ENCODE results near the gene WASHC2C.
"Not testable (repeated sequence)": the region's sequence is repeated elsewhere in the genome, so short reads cannot be mapped to it uniquely, and the experiment has no call there.

The WASHC2C gene

DNA sequence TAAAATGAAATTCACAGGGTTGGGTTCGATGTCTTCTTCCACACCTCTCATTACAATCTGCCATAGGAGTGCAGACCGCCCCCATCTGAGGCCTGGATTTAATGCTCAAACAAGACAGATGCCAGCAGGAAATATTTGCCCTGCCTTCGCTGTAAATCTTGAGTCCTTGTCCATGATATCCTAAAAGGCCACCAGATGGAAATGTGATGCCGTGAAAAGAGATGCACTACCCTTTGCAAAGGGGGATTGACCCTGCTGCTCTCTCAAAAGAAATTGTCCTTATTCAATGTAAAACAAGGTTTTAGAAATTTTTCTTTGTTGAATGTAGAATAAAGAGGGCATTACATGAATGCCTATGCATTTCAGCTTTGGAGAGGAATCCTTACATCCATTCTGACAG, 82.8 kb downstream of the WASHC2C start:
- Histone ChIP-seq H3K36me3 (ENCODE audit: low read length) (no peaks in the 10 kb centered on the region), H3K9me2 (replicated peaks; ENCODE audit: insufficient read depth, low read length) (no peaks in the 10 kb centered on the region), H3K4me2 (ENCODE audit: low read depth, low read length, poor library complexity, severe bottlenecking) (no peak overlapping the region)

DNA sequence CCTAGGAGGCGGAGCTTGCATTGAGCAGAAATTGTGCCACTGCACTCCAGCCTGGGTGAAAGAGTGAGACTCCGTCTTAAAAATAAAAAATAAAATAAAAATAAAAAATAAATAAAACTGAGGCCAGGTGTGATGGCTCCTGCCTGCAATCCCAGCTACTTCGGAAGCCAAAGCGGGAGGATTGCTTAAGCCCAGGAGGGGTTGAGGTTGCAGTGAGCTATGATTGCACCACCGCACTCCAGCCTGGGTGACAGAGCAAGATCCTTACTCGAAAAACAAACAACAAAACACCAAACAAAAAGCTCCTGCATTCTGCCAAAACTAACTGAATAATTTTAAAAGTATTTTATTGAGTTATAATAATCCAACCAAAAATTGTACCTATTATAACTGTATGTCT, 84.0 kb downstream of the WASHC2C start:
- H3K36me3 ChIP-seq (ENCODE audit: low read length), result no peaks in the 10 kb centered on the region
- no peaks in the 10 kb centered on the region for H3K9me2 ChIP-seq (replicated peaks; ENCODE audit: insufficient read depth, low read length)

More for the DNA sequence above, 82.8 kb downstream of the WASHC2C start:
- H3K9ac ChIP-seq (ENCODE audit: low read length), result no peak overlapping the region
- H4K20me1 ChIP-seq (ENCODE audit: low read depth, low read length), result no peaks in the 10 kb centered on the region
- TF ChIP-seq EZH2phosphoT487 (conservative IDR thresholded peaks at IDR 0.05; ENCODE audit: low read length), result no peak
- TF ChIP-seq CTCF (IDR thresholded peaks at IDR 0.05; ENCODE audit: insufficient read depth, low read length, poor library complexity, severe bottlenecking), result no peak
- no peak overlapping the region for H3K4me3 ChIP-seq (ENCODE audit: insufficient read depth, low read length, poor library complexity, severe bottlenecking)
- H3K27ac ChIP-seq (ENCODE audit: low read depth, low read length), result no peak overlapping the region
- no peak overlapping the region for H2AFZ ChIP-seq (ENCODE audit: low read depth, low read length, severe bottlenecking)
- no peaks in the 10 kb centered on the region for H3K79me2 ChIP-seq (ENCODE audit: insufficient read depth, low read length)
- H3K9me3 ChIP-seq (ENCODE audit: insufficient read depth, low read length), result no peaks in the 10 kb centered on the region
- no peaks in the 10 kb centered on the region for H3F3A ChIP-seq (ENCODE audit: insufficient read depth)
- H3K27me3 ChIP-seq (ENCODE audit: low read length), result no peaks in the 10 kb centered on the region

DNA sequence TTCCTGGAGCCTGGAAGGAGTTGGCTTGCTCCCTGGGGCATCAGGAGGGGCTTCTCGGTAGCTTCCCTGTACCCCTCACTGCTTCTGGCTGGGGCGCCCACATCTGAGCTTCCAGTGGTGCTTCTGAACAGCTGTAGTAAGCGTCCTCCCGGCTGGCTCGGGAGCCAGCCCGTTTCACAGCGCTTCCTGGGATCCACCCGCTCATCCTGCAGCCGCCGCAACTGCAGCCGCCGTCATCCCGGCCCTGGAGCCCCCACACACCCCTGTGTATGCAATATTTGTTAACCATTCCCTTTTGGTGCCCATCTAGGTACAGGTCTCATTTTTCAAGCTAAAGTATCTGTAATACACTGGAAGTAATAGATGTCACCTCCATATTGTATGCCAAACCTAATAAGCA, 85.9 kb downstream of the WASHC2C start:
- not testable (repeated sequence) for H3K36me3 ChIP-seq (ENCODE audit: low read length); H3K9me3 ChIP-seq (ENCODE audit: insufficient read depth, low read length); H3F3A ChIP-seq (ENCODE audit: insufficient read depth); H3K9ac ChIP-seq (ENCODE audit: low read length); H3K27me3 ChIP-seq (ENCODE audit: low read length); H3K9me2 ChIP-seq (replicated peaks; ENCODE audit: insufficient read depth, low read length); H3K27ac ChIP-seq (ENCODE audit: low read depth, low read length); H3K4me2 ChIP-seq (ENCODE audit: low read depth, low read length, poor library complexity, severe bottlenecking); H3K4me3 ChIP-seq (ENCODE audit: insufficient read depth, low read length, poor library complexity, severe bottlenecking); H4K20me1 ChIP-seq (ENCODE audit: low read depth, low read length); H2AFZ ChIP-seq (ENCODE audit: low read depth, low read length, severe bottlenecking); H3K79me2 ChIP-seq (ENCODE audit: insufficient read depth, low read length)

More for the DNA sequence above, 84.0 kb downstream of the WASHC2C start:
- Histone ChIP-seq H3K27ac (ENCODE audit: low read depth, low read length) (no peak overlapping the region), H2AFZ (ENCODE audit: low read depth, low read length, severe bottlenecking) (no peak overlapping the region), H3K4me3 (ENCODE audit: insufficient read depth, low read length, poor library complexity, severe bottlenecking) (no peak overlapping the region), H3K27me3 (ENCODE audit: low read length) (no peaks in the 10 kb centered on the region), H3F3A (ENCODE audit: insufficient read depth) (no peaks in the 10 kb centered on the region), H3K9me3 (ENCODE audit: insufficient read depth, low read length) (no peaks in the 10 kb centered on the region), H3K4me2 (ENCODE audit: low read depth, low read length, poor library complexity, severe bottlenecking) (no peak overlapping the region), H3K79me2 (ENCODE audit: insufficient read depth, low read length) (no peaks in the 10 kb centered on the region), H4K20me1 (ENCODE audit: low read depth, low read length) (no peaks in the 10 kb centered on the region), H3K9ac (ENCODE audit: low read length) (no peak overlapping the region)
- TF ChIP-seq EZH2phosphoT487 (conservative IDR thresholded peaks at IDR 0.05; ENCODE audit: low read length) (no peak), CTCF (IDR thresholded peaks at IDR 0.05; ENCODE audit: insufficient read depth, low read length, poor library complexity, severe bottlenecking) (no peak)

- H2AFZ ChIP-seq (ENCODE audit: low read depth, low read length, severe bottlenecking); H3K4me2 ChIP-seq (ENCODE audit: low read depth, low read length, poor library complexity, severe bottlenecking); H3K9me3 ChIP-seq (ENCODE audit: insufficient read depth, low read length); H3K27ac ChIP-seq (ENCODE audit: low read depth, low read length); H3K27me3 ChIP-seq (ENCODE audit: low read length); H4K20me1 ChIP-seq (ENCODE audit: low read depth, low read length); H3K9ac ChIP-seq (ENCODE audit: low read length); H3K4me3 ChIP-seq (ENCODE audit: insufficient read depth, low read length, poor library complexity, severe bottlenecking); H3K36me3 ChIP-seq (ENCODE audit: low read length); H3K9me2 ChIP-seq (replicated peaks; ENCODE audit: insufficient read depth, low read length); H3K79me2 ChIP-seq (ENCODE audit: insufficient read depth, low read length); H3F3A ChIP-seq (ENCODE audit: insufficient read depth): not testable (repeated sequence)
These were observed 87.1 kb downstream of the WASHC2C start for GRCh38 chr10:45814146-45814545.
